Suprapubic skin (tissue), 4 donors: ENCODE data around the gene SMOC2.

Source experiments
- EP300 ChIP-seq: sonication (generic); formaldehyde crosslinking; IDR thresholded peaks from one replicate; pipeline ENCODE4 v1.6.1; 2017; ENCODE audit warnings: antibody characterized with exemption
- POLR2A ChIP-seq, 2 donors: fragments of 450-650 bp; IDR thresholded peaks; one replicate each; pipeline ENCODE4 v1.6.1; 2017; ENCODE audit warnings: antibody characterized with exemption in 2 of 2, mild to moderate bottlenecking in 2 of 2, moderate library complexity in 2 of 2
- POLR2AphosphoS5 ChIP-seq, 3 donors: sonication (generic); formaldehyde crosslinking; IDR thresholded peaks; one replicate each; pipeline ENCODE4 v1.6.1; 2017; ENCODE audit warnings: antibody characterized with exemption in 3 of 3
- TF ChIP-seq, protein P1 (sequence below), 2 donors: fragments of 200-600 bp in 1 of 2; fragments of 450-650 bp in 1 of 2; sonication (generic) in 1 of 2; IDR thresholded peaks; one replicate each; pipeline ENCODE4 v1.5.1; 2016 to 2019; ENCODE audit warnings: antibody characterized with exemption in 2 of 2, mild to moderate bottlenecking in 1 of 2, moderate library complexity in 1 of 2

GRCh38 chr6:168414336-168415097 lies 26.5 kb upstream of the SMOC2 start:
- TF ChIP-seq, protein P1, sequence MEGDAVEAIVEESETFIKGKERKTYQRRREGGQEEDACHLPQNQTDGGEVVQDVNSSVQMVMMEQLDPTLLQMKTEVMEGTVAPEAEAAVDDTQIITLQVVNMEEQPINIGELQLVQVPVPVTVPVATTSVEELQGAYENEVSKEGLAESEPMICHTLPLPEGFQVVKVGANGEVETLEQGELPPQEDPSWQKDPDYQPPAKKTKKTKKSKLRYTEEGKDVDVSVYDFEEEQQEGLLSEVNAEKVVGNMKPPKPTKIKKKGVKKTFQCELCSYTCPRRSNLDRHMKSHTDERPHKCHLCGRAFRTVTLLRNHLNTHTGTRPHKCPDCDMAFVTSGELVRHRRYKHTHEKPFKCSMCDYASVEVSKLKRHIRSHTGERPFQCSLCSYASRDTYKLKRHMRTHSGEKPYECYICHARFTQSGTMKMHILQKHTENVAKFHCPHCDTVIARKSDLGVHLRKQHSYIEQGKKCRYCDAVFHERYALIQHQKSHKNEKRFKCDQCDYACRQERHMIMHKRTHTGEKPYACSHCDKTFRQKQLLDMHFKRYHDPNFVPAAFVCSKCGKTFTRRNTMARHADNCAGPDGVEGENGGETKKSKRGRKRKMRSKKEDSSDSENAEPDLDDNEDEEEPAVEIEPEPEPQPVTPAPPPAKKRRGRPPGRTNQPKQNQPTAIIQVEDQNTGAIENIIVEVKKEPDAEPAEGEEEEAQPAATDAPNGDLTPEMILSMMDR (IDR thresholded peaks at IDR 0.05) = no peak
- no peak for TF ChIP-seq POLR2A (IDR thresholded peaks at IDR 0.05)
- no peak for TF ChIP-seq EP300
- no peak for TF ChIP-seq POLR2AphosphoS5 (IDR thresholded peaks at IDR 0.05)
